HCT116 (cell line): ENCODE measurements around the gene NAT10. TPM values are rescaled to one million over a fixed set of nuclear protein-coding genes. Genes with fewer than 3 reads are reported as not detected.
A peak's percentile ranks its signal among the peaks of the same experiment; 100 is the strongest.

Experiments
- ATAC-seq: fragments of 200-7000 bp; cut with Tn5 transposase; 2 replicates; pipeline ENCODE4 v1.9.1; 2020; ENCODE audit warnings: mild to moderate bottlenecking, moderate library complexity
- BruUV-seq: library from RNA; stranded (reverse); fragments of 400-500 nt; replicated peaks from 2 replicates; lab custom pipeline; 2021; lab: Mats Ljungman, UMichigan
- CTCF ChIA-PET: fragments of 300-600 bp; sonication (Branson Sonifier 250); formaldehyde crosslinking; loops from one replicate; lab custom pipeline; 2021; ENCODE audit warnings: antibody characterized with exemption; lab: Charles Lee
- POLR2A ChIA-PET: fragments of 300-600, 350-600 bp; sonication (Branson Sonifier 250); formaldehyde crosslinking; loops from one replicate; lab custom pipeline; 2021; ENCODE audit warnings: antibody characterized with exemption; lab: Charles Lee
- RAD21 ChIA-PET, 2 experiments: fragments of 300-600 bp; sonication (Branson Sonifier 250); formaldehyde crosslinking; loops; one replicate each; lab custom pipeline; 2023; ENCODE audit warnings: low total read pairs in 2 of 2; ENCODE audit not compliant: uncharacterized antibody in 2 of 2, unreplicated experiment in 2 of 2, low non-redundant PET in 1 of 2; lab: Charles Lee
- DNase-seq: peaks from one replicate; pipeline ENCODE4 v3.0.0-alpha.2; 2010; ENCODE audit warnings: low read depth, low spot score
- H2AFZ ChIP-seq: fragments of 200-600 bp; shearing (Covaris generic), sonication (generic); 2 replicates; pipeline ENCODE4 v1.6.1; 2017; ENCODE audit warnings: low read depth, mixed run types, mixed read lengths, antibody characterized with exemption, low read length; ENCODE audit not compliant: poor library complexity, severe bottlenecking
- H3K27ac ChIP-seq: 2 replicates; pipeline ENCODE4 v1.5.1; 2012; ENCODE audit warnings: low read depth, low read length
- H3K27me3 ChIP-seq: fragments of 200-600 bp; sonication (generic); 2 replicates; pipeline ENCODE4 v1.6.1; 2016; ENCODE audit warnings: mixed run types, low read length, mixed read lengths; ENCODE audit not compliant: insufficient read depth
- H3K36me3 ChIP-seq, 2 experiments: fragments of 200-500 bp in 1 of 2; fragments of 200-600 bp in 1 of 2; sonication (Bioruptor generic) in 1 of 2; sonication (generic) in 1 of 2; 2 replicates each; pipeline versions ENCODE4 v1.5.1 to v1.6.1; 2014 to 2016; ENCODE audit warnings: low read length in 2 of 2, inconsistent platforms in 1 of 2, mixed read lengths in 1 of 2, mixed run types in 1 of 2; ENCODE audit not compliant: insufficient read depth in 2 of 2, control insufficient read depth in 1 of 2
- H3K4me1 ChIP-seq, 2 experiments: fragments of 200-600 bp in 1 of 2; sonication (generic) in 1 of 2; 2 replicates each; pipeline versions ENCODE4 v1.5.1 to v1.6.1; 2012 to 2017; ENCODE audit warnings: low read length in 2 of 2, inconsistent platforms in 1 of 2, mild to moderate bottlenecking in 1 of 2, mixed read lengths in 1 of 2, mixed run types in 1 of 2, moderate library complexity in 1 of 2; ENCODE audit not compliant: insufficient read depth in 2 of 2, control insufficient read depth in 1 of 2
- H3K4me2 ChIP-seq: fragments of 200-600 bp; sonication (generic); 2 replicates; pipeline ENCODE4 v1.6.1; 2017; ENCODE audit warnings: mixed run types, low read length, mixed read lengths
- H3K4me3 ChIP-seq, 2 experiments: fragments of 200-600 bp in 1 of 2; sonication (generic) in 1 of 2; replicated peaks in 1 of 2; 2 replicates each; pipeline ENCODE4 v1.5.1; 2011 to 2016; ENCODE audit warnings: low read length in 2 of 2, control low read depth in 1 of 2, low read depth in 1 of 2, mild to moderate bottlenecking in 1 of 2, mixed read lengths in 1 of 2, mixed run types in 1 of 2
- H3K79me2 ChIP-seq: fragments of 200-600 bp; sonication (generic); 2 replicates; pipeline ENCODE4 v1.6.1; 2017; ENCODE audit warnings: mild to moderate bottlenecking, mixed run types, low read length, moderate library complexity, mixed read lengths; ENCODE audit not compliant: insufficient read depth
- H3K9ac ChIP-seq: fragments of 200-600 bp; sonication (generic); 2 replicates; pipeline ENCODE4 v1.6.1; 2016; ENCODE audit warnings: low read length, mixed read lengths
- H3K9me2 ChIP-seq: fragments of 200-600 bp; sonication (generic), shearing (Covaris generic); 2 replicates; pipeline ENCODE4 v1.6.1; 2017; ENCODE audit warnings: mixed run types, mild to moderate bottlenecking, moderate library complexity; ENCODE audit not compliant: insufficient read depth
- H3K9me3 ChIP-seq, 2 experiments: fragments of 200-500 bp in 1 of 2; fragments of 200-600 bp in 1 of 2; sonication (Bioruptor generic) in 1 of 2; sonication (generic) in 1 of 2; 2 replicates each; pipeline ENCODE4 v1.6.1; 2014 to 2017; ENCODE audit warnings: low read length in 2 of 2, mixed read lengths in 2 of 2, inconsistent platforms in 1 of 2, low read depth in 1 of 2, mild to moderate bottlenecking in 1 of 2, mixed run types in 1 of 2, moderate library complexity in 1 of 2; ENCODE audit not compliant: control insufficient read depth in 1 of 2, insufficient read depth in 1 of 2
- H4K20me1 ChIP-seq: fragments of 200-600 bp; sonication (generic), shearing (Covaris generic); 2 replicates; pipeline ENCODE4 v1.6.1; 2017; ENCODE audit warnings: mixed run types, mild to moderate bottlenecking, moderate library complexity; ENCODE audit not compliant: insufficient read depth
- CEBPB ChIP-seq: IDR thresholded peaks from 2 replicates; pipeline ENCODE4 v1.6.1; 2012; ENCODE audit warnings: low read depth
- CTCF ChIP-seq, 3 experiments: fragments of 200-600 bp in 1 of 3; sonication (generic) in 1 of 3; IDR thresholded peaks in 2 of 3; conservative IDR thresholded peaks in 1 of 3; 2 replicates each; pipeline ENCODE4 v1.5.1; 2012 to 2017; ENCODE audit warnings: low read depth in 2 of 3, low read length in 2 of 3, antibody characterized with exemption in 1 of 3, borderline replicate concordance in 1 of 3, control low read depth in 1 of 3, mild to moderate bottlenecking in 1 of 3, mixed read lengths in 1 of 3, mixed run types in 1 of 3, moderate library complexity in 1 of 3; ENCODE audit not compliant: insufficient read depth in 1 of 3
- ELF1 ChIP-seq: IDR thresholded peaks from 2 replicates; pipeline ENCODE4 v1.6.1; 2012; ENCODE audit warnings: low read depth, borderline replicate concordance
- EZH2 ChIP-seq: fragments of 200-600 bp; sonication (generic); IDR thresholded peaks from 2 replicates; pipeline ENCODE4 v1.6.1; 2017; ENCODE audit warnings: antibody characterized with exemption, mixed run types
- JUND ChIP-seq: IDR thresholded peaks from 2 replicates; pipeline ENCODE4 v1.6.1; 2012
- MAX ChIP-seq: IDR thresholded peaks from 2 replicates; pipeline ENCODE4 v1.6.1; 2012
- RAD21 ChIP-seq: IDR thresholded peaks from 2 replicates; pipeline ENCODE4 v1.6.1; 2012; ENCODE audit warnings: low read depth, mild to moderate bottlenecking
- SIN3A ChIP-seq: IDR thresholded peaks from 2 replicates; pipeline ENCODE4 v1.6.1; 2012; ENCODE audit warnings: low read depth
- ZBTB33 ChIP-seq: IDR thresholded peaks from 2 replicates; pipeline ENCODE4 v1.6.1; 2011; ENCODE audit warnings: mild to moderate bottlenecking, low read length, moderate library complexity; ENCODE audit not compliant: insufficient replicate concordance; ENCODE audit errors: extremely low read depth
- ZNF274 ChIP-seq: fragments of 200-500 bp; sonication (Bioruptor generic); IDR thresholded peaks from 2 replicates; pipeline ENCODE4 v1.6.1; 2014; ENCODE audit warnings: mild to moderate bottlenecking, low read depth, low read length, inconsistent platforms
- intact Hi-C: fragments of 100-400 bp; cut with micrococcal nuclease; formaldehyde crosslinking; loops from 2 replicates; pipeline ENCODE4 v1.10.0; 2022
- total RNA-seq: library from RNA; stranded (reverse); gene quantifications from one replicate; pipeline ENCODE4 v1.2.1, GENCODE V29; 2021; ENCODE audit not compliant: unreplicated experiment

Gene NAT10
- total RNA-seq, 1 experiment from 2014 or later, result 101 TPM

GRCh38 chr11:34104680-34105078, 750 bp upstream of the NAT10 start:
- Histone ChIP-seq H3K4me2 (peak overlapping the region; percentile 94), H3K9ac (peak overlapping the region; percentile 98), H3K4me1 (peaks cover 4 to 17% of the 10 kb centered on the region in 2 experiments; a peak in 3 of 4 replicates), H3K4me3 (peak overlapping the region; percentile 89 to 96), H3K9me3 (no peaks in the 10 kb centered on the region), H3K9me2 (no peaks in the 10 kb centered on the region), H3K36me3 (peaks cover 16 to 47% of the 10 kb centered on the region in 2 experiments), H3K27ac (peak overlapping the region; percentile 73), H3K79me2 (peaks cover 43% of the 10 kb centered on the region), H2AFZ (no peak overlapping the region), H4K20me1 (no peaks in the 10 kb centered on the region), H3K27me3 (no peaks in the 10 kb centered on the region)
- intact Hi-C loops, result loop anchor here (1.0 to 5.0 kb wide), 3 partner anchors 52 to 253 kb away; partner anchors contain the start of gene ABTB2
- POLR2A ChIA-PET, result interaction anchor here (0.6 to 1.8 kb wide), 12 partner anchors 9 to 253 kb away, joined by 3 to 10 read pairs (median 4); partner anchors contain the start of genes ABTB2 and CAPRIN1
- BruUV-seq, result no TSS peak
- RAD21 ChIA-PET, result no interaction called here
- DNase-seq (no peak), ATAC-seq (0 out of 2 replicates have a peak, but pooled peaks have one; percentile 1)
- TF ChIP-seq EZH2 (no peak), ZNF274 (no peak)
- CTCF ChIA-PET, result interaction anchor here (0.6 to 1.2 kb wide), 4 partner anchors 108 to 294 kb away, joined by 3 to 4 read pairs (median 3); partner anchors contain the start of gene ABTB2

- no peaks in the 10 kb centered on the region for H3K27me3 ChIP-seq
- peak overlapping the region; percentile 98 for H3K9ac ChIP-seq
- TF ChIP-seq ELF1, result no peak
- TF ChIP-seq SIN3A, result no peak
- no peak for TF ChIP-seq MAX
- TF ChIP-seq ZBTB33, result no peak
- TF ChIP-seq CTCF (IDR thresholded peaks at IDR 0.05 in 2 of 3, conservative IDR thresholded peaks at IDR 0.05 in 1 of 3; ENCODE audit: borderline replicate concordance in 1 of 3, insufficient read depth in 1 of 3, low read depth in 2 of 3, low read length in 2 of 3), result no peak
- no peak for TF ChIP-seq RAD21
- no peak for TF ChIP-seq CEBPB
- no peak for TF ChIP-seq JUND
- H2AFZ ChIP-seq, result no peak overlapping the region
- H3K9me2 ChIP-seq, result no peaks in the 10 kb centered on the region
- peaks cover 16 to 51% of the 10 kb centered on the region in 2 experiments for H3K36me3 ChIP-seq
- BruUV-seq, result TSS peak; percentile 44
- CTCF ChIA-PET, result interaction anchor here (1.2 kb wide), 1 partner anchor 109 kb away, joined by 3 read pairs; no protein-coding TSS in a partner anchor
- DNase-seq, result no peak
- H3K79me2 ChIP-seq, result peaks cover 57% of the 10 kb centered on the region
- H3K9me3 ChIP-seq, result no peaks in the 10 kb centered on the region
- H3K4me1 ChIP-seq, result peaks cover 4 to 17% of the 10 kb centered on the region in 2 experiments; a peak in 3 of 4 replicates
- no peak for ATAC-seq
- H3K4me3 ChIP-seq, result peak overlapping the region; percentile 89 to 96
- peak overlapping the region; percentile 94 for H3K4me2 ChIP-seq
- H4K20me1 ChIP-seq, result no peaks in the 10 kb centered on the region
- intact Hi-C loops, result loop anchor here (1.0 to 5.0 kb wide), 3 partner anchors 53 to 251 kb away; partner anchors contain the start of gene ABTB2
- H3K27ac ChIP-seq, result peak overlapping the region; percentile 73
- RAD21 ChIA-PET, result no interaction called here
- POLR2A ChIA-PET, result interaction anchor here (0.9 to 1.8 kb wide), 9 partner anchors 8 to 252 kb away, joined by 3 to 10 read pairs (median 4); partner anchors contain the start of genes ABTB2 and CAPRIN1
Measured at GRCh38 chr11:34105957-34106504, 602 bp downstream of the NAT10 start.
